GM12875 (cell line): Measurements from ENCODE around the gene TSC22D2.

Source experiments
- H3K4me3 ChIP-seq: one replicate; pipeline ENCODE4 v1.5.1; 2011; ENCODE audit warnings: low read depth, low read length, control low read depth
- TF ChIP-seq, protein P1 (sequence below): IDR thresholded peaks from 2 replicates; pipeline ENCODE4 v1.5.1; 2011; ENCODE audit warnings: low read depth, mild to moderate bottlenecking, control low read depth, inconsistent platforms, low read length, moderate library complexity, borderline replicate concordance; ENCODE audit not compliant: insufficient read depth

The TSC22D2 gene

GRCh38 chr3:150511122-150511821 is 103.2 kb downstream of the TSC22D2 start:
- TF ChIP-seq, protein P1, sequence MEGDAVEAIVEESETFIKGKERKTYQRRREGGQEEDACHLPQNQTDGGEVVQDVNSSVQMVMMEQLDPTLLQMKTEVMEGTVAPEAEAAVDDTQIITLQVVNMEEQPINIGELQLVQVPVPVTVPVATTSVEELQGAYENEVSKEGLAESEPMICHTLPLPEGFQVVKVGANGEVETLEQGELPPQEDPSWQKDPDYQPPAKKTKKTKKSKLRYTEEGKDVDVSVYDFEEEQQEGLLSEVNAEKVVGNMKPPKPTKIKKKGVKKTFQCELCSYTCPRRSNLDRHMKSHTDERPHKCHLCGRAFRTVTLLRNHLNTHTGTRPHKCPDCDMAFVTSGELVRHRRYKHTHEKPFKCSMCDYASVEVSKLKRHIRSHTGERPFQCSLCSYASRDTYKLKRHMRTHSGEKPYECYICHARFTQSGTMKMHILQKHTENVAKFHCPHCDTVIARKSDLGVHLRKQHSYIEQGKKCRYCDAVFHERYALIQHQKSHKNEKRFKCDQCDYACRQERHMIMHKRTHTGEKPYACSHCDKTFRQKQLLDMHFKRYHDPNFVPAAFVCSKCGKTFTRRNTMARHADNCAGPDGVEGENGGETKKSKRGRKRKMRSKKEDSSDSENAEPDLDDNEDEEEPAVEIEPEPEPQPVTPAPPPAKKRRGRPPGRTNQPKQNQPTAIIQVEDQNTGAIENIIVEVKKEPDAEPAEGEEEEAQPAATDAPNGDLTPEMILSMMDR = no peak
- no peak overlapping the region for H3K4me3 ChIP-seq

- TF ChIP-seq, protein P1 = no peak
- no peak overlapping the region for H3K4me3 ChIP-seq
Observed at GRCh38 chr3:150515210-150515609, 107.1 kb downstream of the TSC22D2 start.
